Measurements from ENCODE around the gene HSPA12A.
A peak's percentile ranks its signal among the peaks of the same experiment; 100 is the strongest.

The HSPA12A gene

DNA sequence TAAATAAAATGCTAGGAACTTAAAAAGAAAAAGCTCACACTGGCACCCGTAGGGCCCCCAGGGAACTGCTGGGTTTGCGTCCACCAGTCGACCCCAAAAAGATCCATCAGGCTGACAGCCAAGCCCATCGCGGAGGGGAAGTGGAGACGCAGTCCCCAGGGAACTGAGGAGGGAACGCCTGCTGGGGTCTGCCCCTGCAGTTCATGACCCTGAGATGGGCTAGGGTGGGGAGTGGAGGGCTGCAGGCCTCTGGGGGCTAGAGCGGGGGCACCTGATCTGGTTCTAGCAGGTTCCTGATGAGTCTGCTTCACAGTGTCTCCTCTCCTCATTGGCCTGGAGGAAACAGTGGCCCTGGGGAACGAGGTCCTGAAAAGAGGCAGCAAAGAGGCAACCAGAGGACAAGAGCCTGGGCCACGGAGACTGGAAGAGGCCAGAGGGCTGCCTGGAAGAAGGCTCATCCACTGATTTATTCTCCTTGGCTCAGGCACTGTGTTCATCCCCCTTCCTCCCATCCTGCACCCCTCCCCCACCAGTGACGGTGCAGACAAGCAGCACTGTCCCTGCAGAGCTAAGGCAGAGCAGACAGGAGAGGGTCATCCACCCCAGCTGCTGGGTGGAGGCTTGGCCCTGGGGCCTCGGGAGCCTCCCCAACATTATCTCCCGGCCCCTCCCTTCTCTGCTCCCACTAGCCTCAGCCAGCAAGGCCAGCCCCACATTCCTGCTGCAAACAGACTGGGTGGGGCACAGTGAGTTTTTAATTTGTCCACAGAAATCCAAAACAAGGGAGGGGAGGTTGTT lies 24.7 kb upstream of the HSPA12A start:
- Histone ChIP-seq H3K79me2 (ENCODE audit: control insufficient read depth, low read length) (no peaks in the 10 kb centered on the region), H3K4me2 (ENCODE audit: low read length) (no peak overlapping the region), H3K4me3 (ENCODE audit: low read length) (no peak overlapping the region), H4K20me1 (ENCODE audit: control insufficient read depth, insufficient read depth, low read depth, low read length) (no peaks in the 10 kb centered on the region), H3K36me3 (ENCODE audit: control insufficient read depth, low read length) (no peaks in the 10 kb centered on the region), H3K9me2 (replicated peaks; ENCODE audit: control insufficient read depth, low read length) (no peaks in the 10 kb centered on the region), H3K27ac (ENCODE audit: low read depth, low read length) (no peak overlapping the region), H3K27me3 (ENCODE audit: control insufficient read depth, low read length) (peaks cover 6% of the 10 kb centered on the region; the same call in 1 of the 2 replicates), H3K9me3 (ENCODE audit: control insufficient read depth, insufficient read depth, low read length) (no peaks in the 10 kb centered on the region), H3K4me1 (ENCODE audit: control insufficient read depth, low read length) (no peaks in the 10 kb centered on the region), H3F3A (ENCODE audit: control insufficient read depth, insufficient read depth) (no peaks in the 10 kb centered on the region)
- no peak for TF ChIP-seq EZH2phosphoT487 (IDR thresholded peaks at IDR 0.05; ENCODE audit: borderline replicate concordance, low read length)
- TF ChIP-seq, protein P1, sequence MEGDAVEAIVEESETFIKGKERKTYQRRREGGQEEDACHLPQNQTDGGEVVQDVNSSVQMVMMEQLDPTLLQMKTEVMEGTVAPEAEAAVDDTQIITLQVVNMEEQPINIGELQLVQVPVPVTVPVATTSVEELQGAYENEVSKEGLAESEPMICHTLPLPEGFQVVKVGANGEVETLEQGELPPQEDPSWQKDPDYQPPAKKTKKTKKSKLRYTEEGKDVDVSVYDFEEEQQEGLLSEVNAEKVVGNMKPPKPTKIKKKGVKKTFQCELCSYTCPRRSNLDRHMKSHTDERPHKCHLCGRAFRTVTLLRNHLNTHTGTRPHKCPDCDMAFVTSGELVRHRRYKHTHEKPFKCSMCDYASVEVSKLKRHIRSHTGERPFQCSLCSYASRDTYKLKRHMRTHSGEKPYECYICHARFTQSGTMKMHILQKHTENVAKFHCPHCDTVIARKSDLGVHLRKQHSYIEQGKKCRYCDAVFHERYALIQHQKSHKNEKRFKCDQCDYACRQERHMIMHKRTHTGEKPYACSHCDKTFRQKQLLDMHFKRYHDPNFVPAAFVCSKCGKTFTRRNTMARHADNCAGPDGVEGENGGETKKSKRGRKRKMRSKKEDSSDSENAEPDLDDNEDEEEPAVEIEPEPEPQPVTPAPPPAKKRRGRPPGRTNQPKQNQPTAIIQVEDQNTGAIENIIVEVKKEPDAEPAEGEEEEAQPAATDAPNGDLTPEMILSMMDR (IDR thresholded peaks at IDR 0.05; ENCODE audit: low read depth, low read length, poor library complexity, severe bottlenecking): no peak

DNA sequence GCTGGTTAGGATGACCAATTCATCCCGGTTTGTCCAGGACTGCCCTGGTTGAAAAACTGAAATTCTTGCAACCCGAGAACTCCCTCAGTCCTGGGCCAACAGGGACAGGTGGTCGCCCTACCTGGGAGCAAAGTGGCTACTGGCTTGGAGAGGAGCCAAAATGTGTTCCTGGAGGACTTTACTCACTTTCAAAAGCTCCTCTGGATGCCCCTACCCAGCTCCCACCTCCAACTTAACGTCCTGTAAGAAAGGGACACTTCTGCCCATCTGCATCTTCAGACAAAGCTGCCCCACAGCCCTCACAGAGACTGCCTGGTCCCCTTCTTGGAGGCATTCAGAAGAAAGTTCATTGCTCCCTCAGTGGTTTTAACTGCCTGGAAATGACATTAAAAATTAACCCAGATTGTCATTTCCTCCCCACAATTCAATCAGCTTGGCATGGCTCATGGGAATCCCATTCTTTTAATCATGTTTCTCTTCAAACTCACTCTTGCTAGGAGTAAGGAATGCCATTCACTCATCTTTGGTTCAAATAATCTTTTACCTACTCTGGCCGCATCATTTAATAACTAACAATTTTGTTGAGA lies 24.0 kb upstream of the HSPA12A start:
- no peak for TF ChIP-seq EZH2phosphoT487 (IDR thresholded peaks at IDR 0.05; ENCODE audit: borderline replicate concordance, low read length)
- TF ChIP-seq, protein P1 (IDR thresholded peaks at IDR 0.05; ENCODE audit: low read depth, low read length, poor library complexity, severe bottlenecking): no peak
- H3K79me2 ChIP-seq (ENCODE audit: control insufficient read depth, low read length): no peaks in the 10 kb centered on the region
- H3K36me3 ChIP-seq (ENCODE audit: control insufficient read depth, low read length): no peaks in the 10 kb centered on the region
- H3K4me1 ChIP-seq (ENCODE audit: control insufficient read depth, low read length): no peaks in the 10 kb centered on the region
- no peaks in the 10 kb centered on the region for H4K20me1 ChIP-seq (ENCODE audit: control insufficient read depth, insufficient read depth, low read depth, low read length)
- H3K9me2 ChIP-seq (replicated peaks; ENCODE audit: control insufficient read depth, low read length): no peaks in the 10 kb centered on the region
- peaks cover 6% of the 10 kb centered on the region; the same call in 1 of the 2 replicates for H3K27me3 ChIP-seq (ENCODE audit: control insufficient read depth, low read length)
- no peak overlapping the region for H3K4me3 ChIP-seq (ENCODE audit: low read length)
- H3K27ac ChIP-seq (ENCODE audit: low read depth, low read length): no peak overlapping the region
- no peak overlapping the region for H3K4me2 ChIP-seq (ENCODE audit: low read length)
- H3K9me3 ChIP-seq (ENCODE audit: control insufficient read depth, insufficient read depth, low read length): no peaks in the 10 kb centered on the region
- no peaks in the 10 kb centered on the region for H3F3A ChIP-seq (ENCODE audit: control insufficient read depth, insufficient read depth)

DNA sequence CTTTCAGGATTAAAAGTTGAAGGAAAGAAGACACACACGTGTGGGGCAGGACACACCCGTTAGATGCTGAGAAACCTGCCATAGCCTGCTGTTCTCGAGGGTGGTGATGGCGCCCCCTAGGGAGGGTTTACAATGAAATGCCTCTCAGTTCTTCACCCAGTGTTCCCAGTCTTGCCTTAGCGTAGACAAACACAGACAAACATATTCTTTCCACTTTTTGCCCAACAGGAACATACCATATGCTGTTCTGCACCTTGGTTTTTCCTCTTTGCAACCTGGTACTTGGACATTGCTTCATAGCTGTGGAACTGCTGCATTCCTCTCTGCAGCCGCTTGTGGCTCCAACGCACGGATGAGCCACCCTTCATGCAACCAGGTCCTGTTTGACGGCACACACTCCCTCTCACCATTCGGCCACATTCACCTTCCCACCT lies 23.3 kb upstream of the HSPA12A start:
- Histone ChIP-seq H3K9me3 (ENCODE audit: control insufficient read depth, insufficient read depth, low read length) (no peaks in the 10 kb centered on the region), H3K36me3 (ENCODE audit: control insufficient read depth, low read length) (no peaks in the 10 kb centered on the region), H3F3A (ENCODE audit: control insufficient read depth, insufficient read depth) (no peaks in the 10 kb centered on the region), H3K27ac (ENCODE audit: low read depth, low read length) (no peak overlapping the region), H3K4me3 (ENCODE audit: low read length) (no peak overlapping the region), H4K20me1 (ENCODE audit: control insufficient read depth, insufficient read depth, low read depth, low read length) (no peaks in the 10 kb centered on the region), H3K4me2 (ENCODE audit: low read length) (no peak overlapping the region), H3K27me3 (ENCODE audit: control insufficient read depth, low read length) (peaks cover 6% of the 10 kb centered on the region; the same call in 1 of the 2 replicates), H3K9me2 (replicated peaks; ENCODE audit: control insufficient read depth, low read length) (no peaks in the 10 kb centered on the region), H3K4me1 (ENCODE audit: control insufficient read depth, low read length) (no peaks in the 10 kb centered on the region), H3K79me2 (ENCODE audit: control insufficient read depth, low read length) (no peaks in the 10 kb centered on the region)
- TF ChIP-seq, protein P1 (IDR thresholded peaks at IDR 0.05; ENCODE audit: low read depth, low read length, poor library complexity, severe bottlenecking): peak; percentile 69
- TF ChIP-seq EZH2phosphoT487 (IDR thresholded peaks at IDR 0.05; ENCODE audit: borderline replicate concordance, low read length): no peak

Data from DOHH2 (cell line).